ENCODE data around the gene KHNYN.

DNA sequence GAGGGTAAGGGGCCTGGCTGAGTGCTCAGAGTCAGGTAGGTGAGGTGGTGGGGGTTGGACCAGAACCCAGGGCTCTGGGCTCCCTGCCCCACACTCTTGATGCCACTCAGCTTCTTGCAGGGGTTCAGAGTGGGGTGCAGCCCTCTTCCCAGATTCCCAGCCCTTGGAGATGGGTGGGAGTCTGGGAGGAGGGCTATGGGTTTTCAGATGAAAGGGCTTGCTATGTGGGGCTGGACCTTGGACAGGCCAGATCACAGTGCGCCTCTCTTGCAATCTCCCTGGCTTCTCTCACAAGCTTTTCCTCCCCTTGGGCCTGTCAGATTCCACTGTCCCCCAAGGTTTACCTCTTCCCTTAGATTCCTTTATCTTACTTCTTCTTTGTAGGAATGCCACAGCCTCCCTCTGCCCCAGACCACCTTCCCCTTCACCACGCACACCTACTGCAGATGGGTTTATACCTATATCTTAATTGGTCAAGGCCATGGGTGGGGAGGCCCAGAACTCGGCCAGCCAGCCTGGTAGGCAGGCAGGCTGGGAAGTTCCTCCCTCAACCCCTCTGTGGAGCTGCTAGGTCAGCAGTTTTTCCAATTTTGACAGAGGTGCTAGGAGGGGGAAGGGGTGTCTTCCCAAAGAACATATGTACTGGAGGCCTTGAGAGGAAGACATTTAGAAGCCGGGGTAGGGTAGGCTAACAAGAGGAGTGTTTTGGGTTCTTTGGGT, 29.6 kb upstream of the KHNYN start:
- TF ChIP-seq, protein P1, sequence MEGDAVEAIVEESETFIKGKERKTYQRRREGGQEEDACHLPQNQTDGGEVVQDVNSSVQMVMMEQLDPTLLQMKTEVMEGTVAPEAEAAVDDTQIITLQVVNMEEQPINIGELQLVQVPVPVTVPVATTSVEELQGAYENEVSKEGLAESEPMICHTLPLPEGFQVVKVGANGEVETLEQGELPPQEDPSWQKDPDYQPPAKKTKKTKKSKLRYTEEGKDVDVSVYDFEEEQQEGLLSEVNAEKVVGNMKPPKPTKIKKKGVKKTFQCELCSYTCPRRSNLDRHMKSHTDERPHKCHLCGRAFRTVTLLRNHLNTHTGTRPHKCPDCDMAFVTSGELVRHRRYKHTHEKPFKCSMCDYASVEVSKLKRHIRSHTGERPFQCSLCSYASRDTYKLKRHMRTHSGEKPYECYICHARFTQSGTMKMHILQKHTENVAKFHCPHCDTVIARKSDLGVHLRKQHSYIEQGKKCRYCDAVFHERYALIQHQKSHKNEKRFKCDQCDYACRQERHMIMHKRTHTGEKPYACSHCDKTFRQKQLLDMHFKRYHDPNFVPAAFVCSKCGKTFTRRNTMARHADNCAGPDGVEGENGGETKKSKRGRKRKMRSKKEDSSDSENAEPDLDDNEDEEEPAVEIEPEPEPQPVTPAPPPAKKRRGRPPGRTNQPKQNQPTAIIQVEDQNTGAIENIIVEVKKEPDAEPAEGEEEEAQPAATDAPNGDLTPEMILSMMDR (conservative IDR thresholded peaks at IDR 0.05), result no peak
- TF ChIP-seq EZH2 (IDR thresholded peaks at IDR 0.05; ENCODE audit: low read depth), result no peak
